GM20431 (cell line): Measurements from ENCODE around the gene CCPG1.

Experiments used
- in situ Hi-C: fragments of 300-500 bp; cut with MseI, MboI; formaldehyde crosslinking; loops from one replicate; pipeline ENCODE4 v1.15.0; 2020; ENCODE audit warnings: low sequenced_read_pairs; ENCODE audit not compliant: unreplicated experiment

CCPG1 gene

GRCh38 chr15:55387027-55387426, 21.1 kb downstream of the CCPG1 start:
- in situ Hi-C loops, result no loop called here

- in situ Hi-C loops, result no loop called here
Observed at GRCh38 chr15:55383687-55384086, 24.5 kb downstream of the CCPG1 start.

- in situ Hi-C loops, result no loop called here
Observed at GRCh38 chr15:55381595-55381994, 26.6 kb downstream of the CCPG1 start.

- in situ Hi-C loops, result no loop called here
Observed at GRCh38 chr15:55379095-55379494, 29.1 kb downstream of the CCPG1 start.

- in situ Hi-C loops, result no loop called here
Observed at GRCh38 chr15:55372701-55373440, 35.3 kb downstream of the CCPG1 start.

- in situ Hi-C loops, result no loop called here
Observed at GRCh38 chr15:55366981-55367380, 41.2 kb downstream of the CCPG1 start.

- in situ Hi-C loops, result no loop called here
Observed at GRCh38 chr15:55362641-55363040, 45.5 kb downstream of the CCPG1 start.

- in situ Hi-C loops, result no loop called here
Observed at GRCh38 chr15:55361048-55361447, 47.1 kb downstream of the CCPG1 start.

GRCh38 chr15:55360256-55360655, 47.9 kb downstream of the CCPG1 start:
- in situ Hi-C loops, result no loop called here

GRCh38 chr15:55358471-55358870, 49.7 kb downstream of the CCPG1 start:
- in situ Hi-C loops, result no loop called here

- in situ Hi-C loops, result no loop called here
Observed at GRCh38 chr15:55357774-55358173, 50.4 kb downstream of the CCPG1 start.

- in situ Hi-C loops, result no loop called here
Observed at GRCh38 chr15:55356985-55357585, 51.1 kb downstream of the CCPG1 start.

GRCh38 chr15:55353025-55353424, 55.1 kb downstream of the CCPG1 start:
- in situ Hi-C loops, result no loop called here

GRCh38 chr15:55349282-55349681, 58.9 kb downstream of the CCPG1 start:
- in situ Hi-C loops, result no loop called here

GRCh38 chr15:55348281-55348778, 59.8 kb downstream of the CCPG1 start:
- in situ Hi-C loops, result no loop called here

- in situ Hi-C loops, result no loop called here
Observed at GRCh38 chr15:55344206-55344605, 64.0 kb downstream of the CCPG1 start.

- in situ Hi-C loops, result no loop called here
Observed at GRCh38 chr15:55343168-55343567, 65.0 kb downstream of the CCPG1 start.

- in situ Hi-C loops, result no loop called here
Observed at GRCh38 chr15:55337160-55337559, 71.0 kb downstream of the CCPG1 start.

GRCh38 chr15:55334997-55335396, 73.2 kb downstream of the CCPG1 start:
- in situ Hi-C loops, result no loop called here

GRCh38 chr15:55334371-55334770, 73.8 kb downstream of the CCPG1 start:
- in situ Hi-C loops, result no loop called here

- in situ Hi-C loops, result no loop called here
Observed at GRCh38 chr15:55327387-55327786, 80.8 kb downstream of the CCPG1 start.

- in situ Hi-C loops, result no loop called here
Observed at GRCh38 chr15:55322467-55322866, 85.7 kb downstream of the CCPG1 start.
